B cell (primary cell): ENCODE results near the gene TGDS. TPM values are rescaled to one million over a fixed set of nuclear protein-coding genes. Genes with fewer than 3 reads are reported as not detected.

Source experiments
- ATAC-seq: fragments of 200-7000 bp; cut with Tn5 transposase; one replicate; pipeline ENCODE4 v1.10.0; 2021; ENCODE audit warnings: low read depth, mild to moderate bottlenecking, moderate number of reproducible peaks, moderate library complexity
- CTCF ChIA-PET: fragments of 350-600 bp; sonication (Branson Sonifier 250); formaldehyde crosslinking; loops from one replicate; lab custom pipeline; 2021; ENCODE audit warnings: antibody characterized with exemption, inconsistent platforms; lab: Charles Lee
- POLR2A ChIA-PET: fragments of 350-600 bp; sonication (Branson Sonifier 250); formaldehyde crosslinking; loops from one replicate; lab custom pipeline; 2021; ENCODE audit warnings: antibody characterized with exemption; lab: Charles Lee
- DNase-seq: peaks from one replicate; pipeline ENCODE4 v3.0.0; 2013
- H2AFZ ChIP-seq: 2 replicates; pipeline ENCODE4 v1.6.1; 2012; ENCODE audit warnings: mild to moderate bottlenecking, low read depth, low read length; ENCODE audit not compliant: insufficient read depth, poor library complexity, severe bottlenecking
- H3K27ac ChIP-seq, 2 donors: 1 replicate in 1 of 2; 2 replicates in 1 of 2; pipeline ENCODE4 v1.5.1; 2012 to 2013; ENCODE audit warnings: low read length in 2 of 2, mild to moderate bottlenecking in 2 of 2, moderate library complexity in 1 of 2
- H3K27me3 ChIP-seq, 4 experiments: fragments of 200-600 bp in 1 of 4; sonication (generic) in 1 of 4; replicated peaks in 1 of 4; 1 replicate in 2 of 4; 2 replicates in 2 of 4; pipeline versions ENCODE4 v1.6.1 to v1.7.0; 2013 to 2016; ENCODE audit warnings: low read length in 3 of 4, mild to moderate bottlenecking in 2 of 4, mixed read lengths in 1 of 4, moderate library complexity in 1 of 4; ENCODE audit not compliant: insufficient read depth in 4 of 4, control insufficient read depth in 3 of 4; ENCODE audit errors: control extremely low read depth in 1 of 4
- H3K36me3 ChIP-seq, 2 experiments: replicated peaks in 1 of 2; 1 replicate in 1 of 2; 2 replicates in 1 of 2; pipeline versions ENCODE4 v1.6.1 to v1.7.1; 2013; ENCODE audit warnings: low read length in 1 of 2; ENCODE audit not compliant: insufficient read depth in 2 of 2, control insufficient read depth in 1 of 2; ENCODE audit errors: control extremely low read depth in 1 of 2, extremely low read depth in 1 of 2
- H3K4me1 ChIP-seq, 2 donors: fragments of 200-600 bp in 1 of 2; sonication (generic) in 1 of 2; 1 replicate in 1 of 2; 2 replicates in 1 of 2; pipeline versions ENCODE4 v1.5.1 to v1.6.1; 2013 to 2017; ENCODE audit warnings: low read length in 2 of 2; ENCODE audit not compliant: control insufficient read depth in 2 of 2, insufficient read depth in 2 of 2
- H3K4me2 ChIP-seq: replicated peaks from 2 replicates; pipeline ENCODE3; 2012; ENCODE audit warnings: mild to moderate bottlenecking, low read depth, low read length; ENCODE audit not compliant: poor library complexity, severe bottlenecking
- H3K4me3 ChIP-seq, 5 experiments: fragments of 200-600 bp in 1 of 5; sonication (generic) in 1 of 5; 1 replicate in 3 of 5; 2 replicates in 2 of 5; pipeline versions ENCODE4 v1.5.1 to v1.7.0; 2011 to 2016; ENCODE audit warnings: low read length in 4 of 5, mild to moderate bottlenecking in 4 of 5, low read depth in 2 of 5, control low read depth in 1 of 5, moderate library complexity in 1 of 5; ENCODE audit not compliant: insufficient read depth in 1 of 5; ENCODE audit errors: control extremely low read depth in 1 of 5, extremely low read depth in 1 of 5
- H3K79me2 ChIP-seq: fragments of 200-600 bp; sonication (generic); one replicate; pipeline ENCODE4 v1.6.0; 2016; ENCODE audit warnings: low read length; ENCODE audit not compliant: control insufficient read depth, insufficient read depth
- H3K9ac ChIP-seq: fragments of 200-600 bp; sonication (generic); 2 replicates; pipeline ENCODE4 v1.6.1; 2017; ENCODE audit warnings: mild to moderate bottlenecking, low read length, moderate library complexity
- H3K9me3 ChIP-seq, 3 donors: one replicate each; pipeline versions ENCODE4 v1.6.1 to v1.7.1; 2013; ENCODE audit warnings: low read length in 2 of 3; ENCODE audit not compliant: control insufficient read depth in 2 of 3, insufficient read depth in 1 of 3; ENCODE audit errors: control extremely low read depth in 1 of 3
- H4K20me1 ChIP-seq: 2 replicates; pipeline ENCODE4 v1.6.0; 2012; ENCODE audit warnings: mild to moderate bottlenecking, low read length; ENCODE audit not compliant: insufficient read depth, control insufficient read depth, poor library complexity, severe bottlenecking
- H3K27ac Mint-ChIP-seq: one replicate; pipeline ENCODE4 v1.8.0; 2021; ENCODE audit warnings: mixed read lengths
- H3K27me3 Mint-ChIP-seq: one replicate; pipeline ENCODE4 v1.8.0; 2021; ENCODE audit warnings: mixed read lengths
- H3K4me1 Mint-ChIP-seq: one replicate; pipeline ENCODE4 v1.8.0; 2021; ENCODE audit warnings: mixed read lengths
- H3K4me3 Mint-ChIP-seq: one replicate; pipeline ENCODE4 v1.8.0; 2021; ENCODE audit warnings: mixed read lengths
- H3K9me3 Mint-ChIP-seq: one replicate; pipeline ENCODE4 v1.8.0; 2022; ENCODE audit warnings: mixed read lengths; ENCODE audit not compliant: insufficient read depth
- CTCF ChIP-seq: fragments of 200-600 bp; IDR thresholded peaks from one replicate; pipeline ENCODE4 v1.8.0; 2022; ENCODE audit warnings: antibody characterized with exemption, mild to moderate bottlenecking
- EZH2 ChIP-seq: IDR thresholded peaks from 2 replicates; pipeline ENCODE4 v1.6.1; 2012; ENCODE audit warnings: borderline replicate concordance, low read depth, mild to moderate bottlenecking, moderate library complexity, low read length; ENCODE audit not compliant: insufficient read depth, poor library complexity, severe bottlenecking
- WGBS: methylation state at CpG from one replicate; pipeline ENCODE4 v1.1.5; 2013; ENCODE audit warnings: missing lambda C conversion rate; ENCODE audit not compliant: insufficient coverage; 5-methylcytosine and 5-hydroxymethylcytosine counted together
- intact Hi-C: fragments of 100-400 bp; cut with micrococcal nuclease; formaldehyde crosslinking; loops from one replicate; pipeline ENCODE4 v1.10.0; 2022
- polyA plus RNA-seq: library from polyadenylated mRNA; depleted of rRNA; stranded (reverse); fragments of >200 nt; gene quantifications from 2 replicates; pipeline ENCODE4 v1.2.3, GENCODE V29; 2012
- total RNA-seq, 2 donors: library from RNA; stranded (reverse); fragments of 120-200 nt in 1 of 2; gene quantifications; 1 replicate in 1 of 2; 2 replicates in 1 of 2; pipeline versions ENCODE4 v1.2.3 to v1.2.4, GENCODE V29; 2013 to 2022

Gene TGDS
- total and polyA plus RNA-seq, 2 donors (not counting 1 experiment from before 2014, with no cell fraction given): 11.7 to 14.7 TPM

- TF ChIP-seq CTCF (peak; percentile 10), EZH2 (no peak)
- Histone ChIP-seq H2AFZ (peak overlapping the region; percentile 98), H3K4me3 (peak overlapping the region; percentile 64 to 87 (median 77)), H3K9ac (peak overlapping the region; percentile 76), H3K4me2 (peak overlapping the region; percentile 80), H3K9me3 (no peaks in the 10 kb centered on the region), H3K36me3 (no peaks in the 10 kb centered on the region), H3K79me2 (no peaks in the 10 kb centered on the region), H3K4me1 (peaks cover 13 to 23% of the 10 kb centered on the region in 2 donors), H3K27ac (peak overlapping the region; percentile 87 to 89), H4K20me1 (no peaks in the 10 kb centered on the region), H3K27me3 (no peaks in the 10 kb centered on the region)
- under 1% methylated on average over 58 of the region's 66 CpGs for WGBS
- peak overlapping the region; percentile 98 for H3K27ac Mint-ChIP-seq
- H3K27me3 Mint-ChIP-seq: peaks cover 4% of the 10 kb centered on the region
- CTCF ChIA-PET: interaction anchor here (0.7 to 2.4 kb wide), 8 partner anchors 42 to 114 kb away, joined by 3 to 10 read pairs (median 5); partner anchors contain the start of genes GPR180 and TGDS
- peak overlapping the region; percentile 96 for H3K4me3 Mint-ChIP-seq
- POLR2A ChIA-PET: interaction anchor here (2.3 to 3.7 kb wide), 2 partner anchors 47 to 52 kb away, joined by 17 to 32 read pairs; partner anchors contain the start of genes GPR180 and TGDS
- intact Hi-C loops: loop anchor here (1.0 kb wide), 2 partner anchors 47 to 52 kb away; partner anchors contain the start of genes GPR180 and TGDS
- DNase-seq: peak; percentile 96
- H3K9me3 Mint-ChIP-seq: no peaks in the 10 kb centered on the region
- peaks cover 28% of the 10 kb centered on the region for H3K4me1 Mint-ChIP-seq
- peak; percentile 86 for ATAC-seq
Measured at GRCh38 chr13:94549232-94550061, 46.5 kb downstream of the TGDS start.
